NB4 (cell line): ENCODE measurements around the gene ATP6V0A4.

Experiments used
- CTCF ChIP-seq: IDR thresholded peaks from one replicate; pipeline ENCODE4 v1.5.1; 2012; ENCODE audit warnings: low read depth, low read length
- POLR2A ChIP-seq: IDR thresholded peaks from 2 replicates; pipeline ENCODE4 v1.6.1; 2011; ENCODE audit warnings: mild to moderate bottlenecking; ENCODE audit not compliant: insufficient read length; ENCODE audit errors: extremely low read depth

GRCh38 chr7:138658889-138659288, 139.1 kb downstream of the ATP6V0A4 start:
- TF ChIP-seq CTCF, result no peak
- no peak for TF ChIP-seq POLR2A
